ENCODE results near the gene NEK2.
A peak's percentile ranks its signal among the peaks of the same experiment; 100 is the strongest.
"Not testable (repeated sequence)": the region's sequence is repeated elsewhere in the genome, so short reads cannot be mapped to it uniquely, and the experiment has no call there.

The NEK2 gene

DNA sequence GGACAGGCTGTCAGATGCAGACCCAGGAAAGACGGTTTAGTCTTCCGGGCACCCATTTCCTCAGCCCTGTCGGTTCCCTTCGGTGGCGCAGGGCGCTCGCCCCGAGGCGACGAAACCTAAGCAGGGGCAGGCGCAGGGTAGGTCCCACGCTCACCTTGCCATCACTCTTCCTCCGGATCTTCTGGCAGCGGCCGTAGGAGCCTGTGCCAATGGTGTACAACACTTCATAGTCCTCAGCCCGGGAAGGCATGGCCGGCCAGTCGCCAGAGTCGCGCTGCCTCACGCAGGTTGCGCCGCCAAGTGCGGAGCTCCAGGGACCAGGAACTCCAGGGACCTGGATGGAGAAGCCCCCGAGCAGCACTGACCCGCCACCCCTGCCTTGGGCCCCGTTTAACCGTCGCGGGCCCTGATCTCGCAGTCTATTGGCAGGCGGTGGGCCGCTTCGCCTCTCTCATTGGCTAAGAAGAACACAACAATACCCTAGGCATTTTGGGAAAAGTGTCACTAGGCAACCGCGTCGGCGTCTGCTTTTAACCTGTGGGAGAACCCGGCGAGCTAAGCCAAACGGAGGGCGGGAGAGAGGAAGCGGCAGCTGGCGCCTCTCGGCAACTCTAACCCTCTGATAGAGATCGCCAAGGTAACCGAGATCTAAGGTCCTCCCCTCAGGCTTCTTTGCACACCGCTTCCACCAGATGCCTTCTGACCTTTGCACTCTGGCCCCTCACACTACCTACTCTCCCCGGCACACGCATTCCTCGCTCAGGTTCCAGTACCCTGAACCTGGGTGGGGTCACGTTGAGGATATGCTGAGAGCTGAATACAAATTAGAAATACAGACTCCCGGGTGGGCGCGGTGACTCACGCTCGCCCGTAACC lies at the start of gene NEK2:
NEK2 (minus strand) TSS at position 392 of the 876 bp plus-strand sequence; CDS start at position 250, 142 bp downstream.
- DNase-seq, result peak; percentile 64 to 82

DNA sequence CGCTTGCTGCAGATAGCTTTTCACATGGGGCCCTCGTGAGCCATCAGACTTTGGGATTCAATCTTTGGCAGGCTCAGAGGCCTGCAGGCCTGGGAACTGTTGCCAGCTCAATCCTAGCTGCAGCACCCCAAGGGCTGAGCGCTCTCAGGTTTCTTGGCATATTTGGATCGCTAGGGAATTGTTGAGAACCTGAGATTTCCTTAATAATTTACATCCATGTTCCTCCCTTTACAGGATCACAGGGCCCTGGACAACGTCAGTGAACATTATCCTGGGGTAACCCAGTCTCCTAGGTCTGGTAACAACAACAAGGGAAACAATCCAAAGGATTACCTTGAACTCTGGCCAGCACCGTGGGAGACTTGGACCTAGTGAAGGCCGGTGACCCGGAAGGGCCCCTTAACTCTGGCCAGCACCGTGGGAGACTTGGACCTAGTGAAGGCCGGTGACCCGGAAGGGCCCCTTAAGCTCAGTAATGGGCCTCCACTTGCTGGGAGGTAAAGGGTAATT lies 49.3 kb upstream of the NEK2 start:
- no peak for DNase-seq

DNA sequence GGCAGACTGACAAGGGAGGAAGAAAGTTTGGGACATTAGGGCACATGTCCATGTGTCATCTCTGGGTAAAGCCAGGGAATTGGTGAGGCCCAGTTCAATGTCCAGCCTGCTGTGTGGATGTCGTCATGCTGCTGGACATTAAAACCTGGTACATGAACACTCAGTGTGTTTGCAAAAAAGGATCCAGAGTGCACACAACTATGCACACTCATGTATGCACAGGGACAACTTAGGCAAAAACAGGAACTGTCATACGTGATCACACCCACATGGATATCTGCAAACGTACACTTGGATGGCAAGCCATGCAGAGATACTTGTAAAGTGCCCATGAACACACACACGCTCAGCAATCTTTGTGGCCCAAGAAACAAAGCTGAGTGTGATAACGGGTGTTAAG lies 47.9 kb upstream of the NEK2 start:
- no peak for DNase-seq

DNA sequence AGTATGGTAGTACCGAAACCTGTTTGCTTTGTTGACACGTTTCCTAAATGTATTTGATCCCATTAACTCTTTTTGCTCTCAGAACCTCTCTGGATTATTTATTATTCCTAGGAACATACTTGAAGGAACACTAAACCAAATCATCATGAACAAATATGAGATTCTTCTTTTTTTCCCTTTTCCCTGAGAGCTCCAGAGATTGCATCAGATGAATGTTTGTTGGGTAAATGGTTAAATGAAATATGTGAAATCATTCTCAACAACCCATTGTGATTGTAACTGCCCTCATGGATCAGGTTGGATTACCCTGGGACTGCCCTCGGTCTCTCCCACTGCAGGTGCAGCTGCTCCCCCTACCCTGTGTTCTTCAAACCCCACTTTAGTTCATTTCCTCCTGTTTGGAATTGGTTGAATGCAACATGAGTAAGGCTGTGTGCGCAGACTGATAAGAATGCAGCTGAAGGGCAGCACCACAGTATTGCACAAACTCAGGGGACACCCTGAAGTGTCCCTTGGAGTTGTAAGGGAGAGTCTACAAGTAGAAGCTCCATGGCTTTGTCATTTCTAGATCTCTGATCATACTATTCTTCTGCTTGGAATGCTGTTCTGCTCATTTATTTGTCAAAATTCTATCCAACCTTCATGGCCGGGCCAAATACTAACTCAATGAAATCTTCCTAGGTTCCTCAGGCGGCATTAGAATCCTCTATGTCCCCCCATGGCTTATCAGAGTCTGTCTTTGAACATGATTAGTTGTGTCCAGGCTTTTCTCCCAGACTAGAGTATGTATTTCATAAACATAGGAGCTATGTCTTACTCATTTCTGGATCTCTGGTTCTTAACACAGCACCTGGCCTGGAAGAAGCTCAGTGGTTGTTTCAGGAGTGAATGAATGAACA lies 47.1 kb upstream of the NEK2 start:
- DNase-seq, result no peak

DNA sequence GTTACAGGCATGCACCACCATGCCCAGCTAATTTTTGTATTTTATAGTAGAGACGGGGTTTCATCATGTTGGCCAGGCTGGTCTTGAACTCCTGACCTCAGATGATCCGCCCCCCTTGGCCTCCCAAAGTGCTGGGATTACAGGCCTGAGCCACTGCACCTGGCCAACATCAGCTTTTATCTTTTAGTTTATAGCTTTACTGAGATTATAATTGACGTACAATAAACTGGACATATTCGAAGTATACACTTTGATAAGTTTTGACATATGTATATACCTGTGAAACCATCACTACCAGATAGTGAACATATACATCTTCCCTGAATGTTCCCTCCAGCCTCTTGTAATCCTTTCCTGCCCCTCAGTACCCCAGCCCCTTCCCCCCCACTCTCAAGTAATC lies 41.1 kb upstream of the NEK2 start:
- not testable (repeated sequence) for DNase-seq

DNA sequence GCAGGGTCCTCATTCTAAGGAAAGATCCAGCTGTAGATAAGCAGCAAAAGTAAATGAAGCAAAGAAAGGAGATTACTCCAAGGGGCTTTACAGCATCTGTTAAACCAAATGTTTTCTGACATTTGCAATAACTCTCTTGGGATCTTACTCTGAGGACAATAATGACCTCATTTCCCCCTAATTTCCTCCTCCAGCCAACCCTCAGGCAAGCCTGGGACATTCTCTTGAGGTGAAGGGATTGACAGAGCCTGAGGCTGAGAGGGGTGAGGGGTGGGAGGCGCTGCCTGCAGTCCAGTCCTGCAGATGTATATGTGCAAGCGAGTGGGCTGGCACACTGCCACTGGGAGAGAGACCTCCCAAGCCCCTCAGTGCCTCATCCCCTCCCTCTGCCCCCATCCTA lies 40.5 kb upstream of the NEK2 start:
- DNase-seq, result no peak

DNA sequence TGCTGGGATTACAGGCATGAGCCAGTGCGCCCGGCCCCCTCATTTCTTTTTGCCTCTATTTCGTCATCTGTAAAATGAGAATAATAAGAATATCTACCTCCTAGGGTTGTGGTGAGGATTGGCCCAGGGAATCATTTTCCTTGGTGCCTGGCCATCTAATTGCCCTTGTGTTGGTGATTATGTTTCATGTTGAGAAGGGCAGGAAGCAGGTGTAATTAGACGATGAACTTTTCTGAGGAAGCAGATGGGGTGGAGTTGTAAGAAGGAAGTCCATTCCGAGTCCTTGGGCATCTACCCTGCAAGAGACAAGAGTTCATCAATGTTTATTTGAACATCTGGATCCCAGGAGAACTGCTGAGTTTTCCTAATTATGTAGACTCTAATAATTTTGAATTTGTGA lies 38.7 kb upstream of the NEK2 start:
- DNase-seq, result no peak

DNA sequence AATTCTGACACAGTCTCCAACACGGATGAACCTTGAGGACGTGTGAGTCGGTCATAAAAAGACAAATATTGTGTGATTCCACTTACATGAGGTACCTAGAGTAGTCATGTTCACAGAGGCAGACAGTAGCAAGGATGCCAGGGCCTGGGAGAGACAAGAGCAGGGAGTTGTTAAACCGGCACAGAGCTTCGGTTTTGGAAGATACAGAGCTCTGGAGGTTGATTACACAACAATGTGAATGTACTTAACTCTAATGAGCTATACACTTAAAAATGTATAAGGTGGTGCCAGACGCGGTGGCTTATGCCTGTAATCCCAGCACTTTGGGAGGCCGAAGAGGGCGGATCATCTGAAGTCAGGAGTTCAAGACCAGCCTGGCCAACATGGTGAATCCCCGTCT lies 37.8 kb upstream of the NEK2 start:
- no peak for DNase-seq

DNA sequence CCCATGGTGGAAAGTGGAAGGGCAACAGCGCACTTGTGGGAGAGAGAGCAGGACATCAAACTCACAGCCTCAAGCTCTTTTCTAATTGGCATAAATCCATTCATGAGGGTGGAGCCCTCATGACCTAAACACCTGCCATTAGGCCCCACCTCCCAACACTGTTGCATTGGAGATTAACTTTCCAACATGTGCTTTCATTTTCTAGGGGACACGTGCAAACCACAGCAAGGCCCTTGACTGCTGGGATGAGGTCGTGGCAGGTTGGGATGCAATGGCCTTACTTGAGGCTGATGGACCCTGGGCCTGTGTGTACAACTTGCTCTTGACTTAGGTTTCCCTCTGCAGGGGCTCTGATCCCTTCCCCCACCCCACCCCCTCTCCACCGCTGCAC lies 35.9 kb upstream of the NEK2 start:
- DNase-seq, result no peak

DNA sequence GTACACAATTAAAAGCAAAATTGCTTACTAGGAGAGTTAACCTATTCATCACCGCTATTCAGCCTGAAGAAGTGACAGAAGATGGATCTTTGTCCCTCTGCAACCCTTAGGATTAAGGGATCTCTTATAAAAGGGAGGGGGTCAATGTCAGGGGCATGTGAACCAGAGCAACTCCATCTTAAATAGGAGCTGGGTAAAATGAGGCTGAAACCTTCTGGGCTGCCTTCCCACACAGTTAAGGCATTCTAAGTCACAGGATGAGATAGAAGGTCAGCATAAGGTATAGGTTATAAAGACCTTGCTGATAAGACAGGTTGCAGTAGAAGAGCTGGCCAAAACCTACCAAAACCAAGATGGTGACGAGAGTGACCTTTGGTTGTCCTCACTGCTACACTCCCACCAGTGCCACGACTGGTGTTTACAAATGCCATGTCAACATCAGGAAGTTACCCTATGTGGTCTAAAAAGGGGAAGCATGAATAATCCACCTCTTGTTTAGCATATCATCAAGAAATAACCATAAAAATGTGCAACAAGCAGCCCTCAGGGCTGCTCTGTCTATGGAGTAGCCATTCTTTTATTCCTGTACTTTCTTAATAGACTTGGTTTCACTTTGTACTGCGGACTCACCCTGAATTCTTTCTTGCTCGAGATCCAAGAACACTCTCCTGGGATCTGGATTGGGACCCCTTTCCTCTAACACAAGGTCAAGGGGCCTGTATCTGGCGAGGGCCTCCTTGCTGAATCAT lies 35.3 kb upstream of the NEK2 start:
- no peak for DNase-seq

DNA sequence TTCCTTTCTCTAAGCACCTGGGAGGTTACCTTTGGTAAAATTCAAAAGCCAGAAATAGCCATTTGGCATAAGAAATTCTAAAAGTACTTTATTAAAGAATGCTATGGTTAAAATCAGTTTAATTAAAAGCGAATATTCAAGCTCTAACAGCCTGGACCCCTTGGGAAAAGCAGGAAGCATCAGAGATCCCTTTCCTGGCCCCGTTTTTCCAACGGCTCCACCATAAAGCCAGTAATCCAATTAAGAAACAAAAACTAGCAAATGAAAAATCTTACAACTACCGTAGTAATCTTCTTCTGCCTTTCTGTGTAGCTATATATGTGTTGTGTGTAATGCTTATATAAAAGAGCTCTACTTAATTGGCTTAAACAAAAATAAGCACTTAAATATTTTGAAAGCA lies 33.5 kb upstream of the NEK2 start:
- no peak for DNase-seq

DNA sequence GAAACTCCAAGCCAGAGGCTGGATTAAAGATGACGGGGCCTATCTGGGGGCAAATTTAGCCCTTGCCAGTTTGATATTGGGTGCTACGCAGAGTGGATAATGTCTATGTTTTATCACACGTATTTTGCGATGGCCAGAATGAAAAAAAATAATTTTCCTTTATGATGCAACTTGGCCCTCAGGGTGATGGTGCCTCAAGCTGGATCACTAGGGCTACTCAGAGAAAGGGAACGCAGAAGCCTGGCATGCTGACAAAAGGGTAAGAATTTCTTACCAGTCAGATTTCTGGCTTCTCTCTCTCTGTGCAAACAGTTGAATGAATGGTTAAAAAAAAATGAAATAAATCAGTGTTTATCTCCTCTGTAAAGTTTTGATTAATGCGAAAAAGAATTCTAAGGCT lies 32.6 kb upstream of the NEK2 start:
- DNase-seq, result no peak

DNA sequence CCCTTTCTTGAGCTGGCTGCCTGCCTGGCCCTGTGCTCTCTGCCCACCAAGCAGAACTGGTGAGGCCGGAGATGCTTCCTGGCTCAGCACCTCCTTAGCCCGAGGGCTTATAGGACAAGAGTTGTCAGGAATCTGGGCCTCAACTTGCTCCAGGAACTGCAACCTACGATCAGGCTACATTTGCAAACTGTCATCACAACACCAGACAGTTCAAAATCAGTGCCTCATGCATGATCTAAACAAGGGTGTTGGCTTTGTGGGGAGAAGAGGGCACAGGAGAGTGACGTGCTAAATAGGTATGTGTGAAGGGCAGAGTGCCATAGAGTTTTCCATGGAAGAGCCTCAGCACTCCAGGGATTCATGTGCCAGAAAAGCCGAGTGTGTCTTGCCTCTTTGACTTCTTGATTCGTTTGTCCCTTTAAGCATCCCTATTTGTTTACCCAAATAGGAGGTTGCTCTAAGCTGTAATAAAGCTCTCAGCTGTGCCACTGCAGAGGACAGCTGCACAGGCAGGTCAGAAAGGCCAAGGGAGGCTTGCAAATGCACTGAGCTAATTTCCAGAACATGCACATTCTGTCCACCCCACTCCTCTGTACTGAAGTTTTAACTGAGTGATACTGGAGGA lies 30.2 kb upstream of the NEK2 start:
- DNase-seq, result no peak

DNA sequence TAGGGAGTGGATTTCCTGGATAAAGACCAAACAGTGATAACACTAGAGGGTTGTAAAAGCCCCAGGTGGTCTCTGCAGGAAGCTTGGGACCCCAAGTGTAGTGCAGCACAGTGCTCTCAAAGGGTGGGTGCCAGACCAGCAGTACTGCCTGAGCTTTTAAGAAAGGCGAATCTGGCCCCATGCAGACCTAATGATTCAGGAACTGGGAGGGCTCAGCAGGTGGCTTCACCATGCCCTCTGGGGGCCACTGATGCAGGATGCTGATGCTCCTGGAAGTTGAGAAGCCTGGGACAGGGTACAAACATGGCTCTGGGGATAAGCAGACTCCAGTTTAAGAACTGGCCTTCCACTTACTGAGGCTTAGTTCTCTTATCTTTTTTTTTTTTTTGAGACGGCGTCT lies 29.1 kb upstream of the NEK2 start:
- no peak for DNase-seq

DNA sequence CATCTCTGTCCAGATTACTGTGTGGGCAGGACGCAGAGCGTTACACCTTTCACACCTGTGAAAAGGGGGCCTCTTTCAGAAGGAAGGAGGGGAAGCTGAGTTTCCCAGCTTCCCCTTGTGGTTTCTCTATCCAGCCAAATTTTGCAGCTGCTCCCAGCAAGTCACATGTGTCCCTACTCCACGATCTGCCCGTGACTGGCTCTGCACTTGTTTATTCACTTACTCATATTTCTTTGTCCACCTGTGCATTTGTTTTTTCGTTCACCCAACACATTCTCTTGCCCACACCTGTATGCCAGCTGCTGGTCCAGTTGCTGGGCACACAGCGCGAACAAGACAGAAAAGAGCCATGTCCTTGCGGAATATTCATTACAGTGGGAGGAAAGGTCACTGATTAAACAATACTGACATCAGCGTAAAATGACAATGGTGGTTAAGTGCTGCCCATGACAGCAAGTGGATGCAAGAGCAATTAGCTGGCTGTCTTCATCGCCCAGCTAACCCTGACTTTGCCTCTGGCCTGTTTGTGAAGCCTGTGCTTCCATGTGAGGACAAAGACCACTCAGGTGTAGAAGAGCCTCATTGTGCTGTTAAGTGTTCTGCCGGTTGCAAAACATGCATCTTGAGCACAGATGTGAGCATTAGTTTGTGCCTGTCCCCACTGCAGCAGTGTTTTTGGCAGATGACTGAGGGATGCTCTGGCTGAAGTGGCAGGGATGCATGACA lies 28.6 kb upstream of the NEK2 start:
- no peak for DNase-seq

DNA sequence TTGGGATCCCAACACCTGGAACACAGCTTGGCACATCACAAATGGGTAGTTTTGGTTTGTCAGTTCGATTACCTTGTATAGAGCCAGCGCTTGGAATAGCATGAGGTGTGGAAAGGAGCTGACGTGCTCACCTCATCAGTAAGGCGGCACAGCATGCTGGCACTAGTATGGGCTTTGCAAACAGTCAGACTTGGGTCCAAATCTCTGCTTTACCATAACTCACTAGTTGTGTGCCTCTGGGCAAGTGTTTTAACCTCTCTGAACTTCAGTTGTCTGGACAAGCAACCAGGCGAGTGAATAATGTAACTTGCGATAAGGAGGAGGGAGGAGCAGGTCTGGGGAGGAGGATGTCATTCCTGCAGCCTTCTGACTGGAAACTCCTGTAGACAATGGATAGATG lies 26.3 kb upstream of the NEK2 start:
- DNase-seq, result no peak

DNA sequence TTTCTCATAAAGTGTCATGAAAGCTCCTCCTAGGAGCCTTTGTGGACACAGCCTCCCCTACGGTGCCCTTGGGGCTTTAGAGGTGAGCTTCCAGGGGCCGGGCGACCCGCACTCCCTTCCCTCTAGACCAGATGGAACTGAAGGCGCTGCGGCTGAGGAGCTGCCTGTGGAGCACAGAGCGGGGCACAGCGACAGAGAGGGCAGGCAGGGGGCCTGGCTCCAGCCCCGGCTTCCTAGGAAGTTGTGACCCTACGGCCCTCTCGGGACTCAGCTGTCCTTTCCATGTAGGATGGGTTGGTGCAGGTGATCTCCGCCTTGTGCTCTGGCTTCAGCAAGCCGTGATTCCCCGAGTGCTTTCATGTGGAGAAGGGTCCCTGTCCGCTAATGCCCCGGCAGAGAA lies 23.6 kb upstream of the NEK2 start:
- no peak for DNase-seq

DNA sequence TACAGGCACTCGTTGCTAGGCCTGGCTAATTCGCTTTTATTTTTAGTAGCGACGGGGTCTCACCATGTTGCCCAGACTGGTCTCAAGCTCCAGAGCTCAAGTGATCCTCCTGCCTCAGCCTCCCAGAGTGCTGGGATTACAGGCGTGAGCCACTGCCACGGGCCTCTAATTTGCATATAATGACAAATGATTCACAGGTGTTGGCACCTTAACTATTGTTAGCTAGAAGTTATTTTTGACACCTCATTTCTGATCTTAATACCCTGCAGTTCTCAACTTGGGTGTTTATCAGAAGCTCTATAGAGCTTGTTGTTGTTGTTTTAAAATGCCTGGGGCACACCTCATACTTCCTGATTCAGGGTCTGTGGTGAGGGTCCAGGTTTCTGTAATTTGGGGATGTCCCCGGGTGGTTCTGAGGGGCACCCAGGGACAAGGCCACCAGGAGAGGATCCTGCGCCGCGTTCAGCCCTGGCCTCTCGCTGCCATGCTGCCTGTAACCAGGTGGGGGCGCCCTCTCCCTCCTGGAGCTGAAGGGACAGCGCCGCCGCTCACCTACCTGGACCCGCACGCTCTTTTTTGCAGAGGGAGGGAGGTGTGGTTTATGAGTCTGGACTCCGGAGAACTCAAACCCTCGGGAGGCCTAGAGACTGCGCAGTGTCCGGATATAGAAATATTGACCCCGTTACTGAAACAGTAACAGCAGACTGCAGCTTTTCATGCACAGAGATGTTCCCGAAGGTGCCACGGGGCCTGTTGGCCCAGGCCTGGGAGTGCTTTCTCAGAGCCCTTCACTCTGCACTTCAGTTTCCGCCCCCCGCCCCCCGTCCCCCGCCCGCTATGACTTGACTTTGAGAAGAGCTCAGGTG lies 23.0 kb upstream of the NEK2 start:
- peak; percentile 8 to 42 for DNase-seq

DNA sequence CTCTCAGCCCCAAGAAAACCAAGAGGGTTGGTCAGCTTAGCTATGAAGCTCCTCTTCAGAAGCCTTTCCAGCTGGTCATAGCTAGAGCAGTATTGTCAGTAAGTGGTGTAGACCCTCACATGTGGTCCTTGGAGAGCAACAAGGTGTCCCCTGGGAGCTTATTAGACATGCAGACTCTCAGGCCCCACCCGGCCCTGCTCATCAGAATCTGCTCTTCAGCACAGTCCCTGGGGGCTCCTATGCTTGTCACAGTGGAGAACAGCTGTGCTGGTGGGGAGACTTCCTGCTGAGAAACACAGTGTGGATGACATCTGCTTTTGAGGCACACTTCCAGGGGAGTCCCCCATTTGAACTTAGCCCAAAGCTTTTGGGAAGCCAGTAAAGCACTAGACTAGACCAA lies 21.9 kb upstream of the NEK2 start:
- DNase-seq, result peak in 1 of 2 donors; percentile 21

DNA sequence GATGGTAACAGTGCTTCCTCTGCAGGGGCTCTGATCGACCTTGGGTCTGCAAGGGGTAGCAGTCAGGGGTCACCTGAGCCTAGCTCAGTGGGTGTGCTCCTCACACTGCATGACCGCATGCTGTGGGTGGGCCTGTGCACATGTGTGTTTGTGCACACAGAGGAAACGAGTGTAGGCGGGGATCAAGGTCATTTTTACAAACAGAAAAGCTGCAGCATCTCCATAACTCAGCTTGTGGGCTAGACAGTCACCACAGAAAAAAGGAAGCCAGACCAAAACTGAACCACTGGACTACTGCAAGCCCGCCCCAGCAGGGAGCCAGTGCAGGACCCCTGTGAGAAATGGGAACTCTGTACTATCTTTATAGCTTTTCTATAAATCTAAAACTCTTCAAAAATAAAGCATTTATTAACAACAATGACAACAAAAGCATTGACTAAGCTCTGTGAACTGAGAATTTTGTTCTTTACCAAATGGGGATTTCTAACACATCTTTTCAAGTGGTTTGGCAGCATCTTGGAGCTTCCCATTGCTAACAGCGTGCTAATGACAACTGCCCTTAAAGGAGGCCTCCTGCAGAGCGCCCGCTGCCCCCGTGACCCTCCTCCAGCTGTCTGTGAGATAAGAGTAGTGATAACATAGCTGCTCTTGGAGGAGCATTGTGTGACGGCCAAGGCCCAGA lies 19.9 kb upstream of the NEK2 start:
- DNase-seq, result no peak

All from bone marrow (tissue), 2 donors.